ENCODE results near the gene AAMP.

AAMP gene

DNA sequence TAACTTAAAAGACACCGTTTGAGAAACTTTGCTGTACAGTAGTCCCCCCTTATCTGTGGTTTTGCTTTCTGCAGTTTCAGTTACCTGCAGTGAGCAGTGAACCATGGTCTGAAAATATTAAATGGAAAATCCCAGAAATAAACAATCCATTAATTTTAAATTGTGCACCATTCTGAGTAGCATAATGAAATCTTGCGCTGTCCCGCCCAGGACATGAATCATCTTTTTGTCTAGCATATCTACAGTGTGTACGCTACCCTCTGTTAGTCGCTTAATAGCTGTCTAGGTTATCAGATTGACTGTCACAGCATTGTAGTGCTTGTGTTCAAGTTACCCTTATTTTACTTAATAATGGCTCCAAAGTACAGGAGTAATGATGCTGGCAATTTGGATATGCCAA lies 46.9 kb downstream of the AAMP start:
- TF ChIP-seq POLR2A (IDR thresholded peaks at IDR 0.05; ENCODE audit: low read length) (no peak), GATA1 (IDR thresholded peaks at IDR 0.05; ENCODE audit: low read depth, low read length) (no peak)
- DNase-seq: no peak

DNA sequence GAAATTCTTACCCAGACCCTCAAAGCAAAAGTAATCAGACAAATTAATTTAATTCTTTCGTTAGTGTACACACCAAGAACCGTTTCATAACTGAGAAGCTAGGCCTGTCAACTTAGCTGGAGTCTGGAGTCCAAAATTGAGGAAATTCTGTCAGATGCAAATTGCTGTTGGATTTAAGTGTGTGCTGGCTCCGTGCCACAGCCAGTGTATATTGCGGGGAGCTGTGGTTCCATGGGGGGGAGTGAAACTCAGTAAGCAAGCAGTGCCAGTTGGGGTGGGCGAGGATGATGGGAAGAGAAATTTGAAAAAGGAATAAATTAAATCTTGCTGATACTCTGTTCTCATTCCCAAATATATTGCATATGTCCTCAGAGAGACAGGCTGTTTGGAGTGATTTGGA lies 48.9 kb downstream of the AAMP start:
- TF ChIP-seq POLR2A (IDR thresholded peaks at IDR 0.05; ENCODE audit: low read length) (no peak), GATA1 (IDR thresholded peaks at IDR 0.05; ENCODE audit: low read depth, low read length) (no peak)
- no peak for DNase-seq

DNA sequence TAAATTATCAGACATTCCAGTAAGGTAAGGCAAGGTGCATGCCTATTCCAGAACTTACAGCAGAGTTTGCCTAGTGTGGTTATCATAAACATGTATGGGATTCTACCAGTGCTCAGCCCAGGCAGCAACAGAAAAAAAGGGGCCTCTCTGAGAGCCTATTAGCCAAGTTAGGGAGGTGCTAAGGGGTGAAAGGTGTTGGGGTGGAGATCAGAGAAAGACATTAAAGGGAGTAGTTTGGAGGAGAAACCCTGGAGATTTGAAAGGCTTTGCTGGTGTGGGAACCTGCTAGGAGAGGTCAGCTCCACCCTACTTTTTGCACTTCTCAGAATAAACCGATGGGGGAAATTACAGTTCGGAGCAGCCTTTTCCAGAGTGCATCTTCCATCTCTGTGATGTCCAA lies 50.0 kb downstream of the AAMP start:
- no peak for TF ChIP-seq GATA1 (IDR thresholded peaks at IDR 0.05; ENCODE audit: low read depth, low read length)
- TF ChIP-seq POLR2A (IDR thresholded peaks at IDR 0.05; ENCODE audit: low read length): no peak
- DNase-seq: no peak

DNA sequence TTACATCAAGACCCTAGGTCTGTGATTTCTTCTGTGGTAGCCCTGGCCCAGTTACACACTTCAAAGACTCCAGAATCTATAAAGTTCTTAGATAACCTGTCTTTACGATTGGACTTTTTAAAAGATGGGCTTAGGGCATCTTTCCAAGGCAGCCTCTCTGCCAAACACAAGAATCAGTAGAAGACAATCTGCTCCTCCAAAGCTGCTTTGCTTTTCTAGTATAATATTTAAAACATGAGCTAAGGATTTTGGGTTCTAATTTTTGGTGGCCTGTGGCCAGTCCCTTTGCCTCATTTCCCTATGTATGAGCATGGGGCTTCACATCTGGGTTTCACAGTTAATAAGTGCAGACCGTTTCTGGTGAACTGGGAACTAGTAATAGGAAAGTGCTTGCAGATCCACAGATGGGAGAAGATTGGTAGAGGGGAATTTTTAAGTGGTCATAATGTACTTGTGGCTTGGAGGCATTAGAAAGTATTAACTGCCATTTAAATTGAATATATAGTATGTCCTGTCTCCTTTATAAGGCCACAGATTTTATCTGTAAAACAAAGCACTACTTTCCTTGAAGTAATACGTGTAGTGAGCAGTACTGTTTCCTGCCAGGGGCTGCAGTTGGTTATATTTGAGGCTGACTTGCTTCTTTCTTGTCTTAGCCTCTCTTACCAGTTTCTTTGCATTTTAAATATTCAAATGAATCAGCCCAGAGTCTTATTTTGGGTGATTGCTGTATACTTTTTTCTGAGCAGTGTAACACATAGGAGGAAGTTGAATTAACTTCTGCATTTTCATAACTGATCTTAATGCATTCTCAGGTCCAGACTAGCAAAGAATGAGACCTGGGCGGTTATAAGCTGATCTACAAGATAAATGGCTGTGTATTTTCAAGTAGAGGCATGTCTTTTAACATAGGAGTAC lies 51.4 kb downstream of the AAMP start:
- DNase-seq: peak in 1 of 2 experiments; percentile 31
- TF ChIP-seq POLR2A (IDR thresholded peaks at IDR 0.05; ENCODE audit: low read length) (no peak), GATA1 (IDR thresholded peaks at IDR 0.05; ENCODE audit: low read depth, low read length) (no peak)

DNA sequence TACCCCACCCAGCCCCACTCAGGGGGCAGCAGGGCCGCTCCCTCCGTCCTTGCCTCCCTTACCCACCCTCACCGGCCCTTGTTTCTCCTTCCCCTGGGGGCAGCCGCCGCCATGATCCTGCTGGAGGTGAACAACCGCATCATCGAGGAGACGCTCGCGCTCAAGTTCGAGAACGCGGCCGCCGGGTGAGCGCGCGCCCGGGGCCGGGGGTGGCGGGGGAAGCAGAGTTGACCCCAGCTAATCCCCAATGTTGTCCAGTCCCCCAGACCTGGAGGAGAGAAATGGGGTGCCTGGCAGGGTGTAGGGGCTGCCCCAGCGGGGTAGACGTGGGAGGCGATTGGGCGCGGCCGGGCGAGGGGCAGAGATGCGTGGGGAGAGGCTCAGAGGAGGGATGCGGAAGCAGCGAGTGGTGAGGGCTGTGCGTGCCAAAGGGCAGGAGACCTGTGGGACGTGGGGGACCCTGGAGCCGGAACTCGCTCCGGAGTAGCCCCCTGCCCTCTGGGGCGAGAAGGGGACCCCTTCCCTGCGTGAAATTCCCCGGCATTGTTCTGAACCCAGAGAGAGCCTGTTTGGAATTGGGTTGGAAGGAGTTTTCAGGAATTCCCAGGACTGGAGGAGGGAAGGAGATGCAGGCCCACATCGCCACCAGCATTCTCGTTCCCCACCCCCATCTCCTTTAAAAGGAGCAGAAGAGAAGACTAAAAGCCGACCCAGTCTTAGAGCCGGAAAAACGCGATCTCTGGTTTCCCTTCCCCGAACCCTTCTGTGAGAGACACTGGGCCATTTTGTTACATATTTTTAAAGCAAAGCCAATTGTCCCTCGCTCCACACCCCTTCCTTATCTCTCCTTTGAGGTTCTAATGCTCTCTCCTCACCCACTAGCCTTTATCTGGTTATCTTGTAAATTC lies 52.3 kb downstream of the AAMP start:
- TF ChIP-seq GATA1 (IDR thresholded peaks at IDR 0.05; ENCODE audit: low read depth, low read length) (no peak), POLR2A (IDR thresholded peaks at IDR 0.05; ENCODE audit: low read length) (no peak)
- DNase-seq: peak; percentile 57 to 68

DNA sequence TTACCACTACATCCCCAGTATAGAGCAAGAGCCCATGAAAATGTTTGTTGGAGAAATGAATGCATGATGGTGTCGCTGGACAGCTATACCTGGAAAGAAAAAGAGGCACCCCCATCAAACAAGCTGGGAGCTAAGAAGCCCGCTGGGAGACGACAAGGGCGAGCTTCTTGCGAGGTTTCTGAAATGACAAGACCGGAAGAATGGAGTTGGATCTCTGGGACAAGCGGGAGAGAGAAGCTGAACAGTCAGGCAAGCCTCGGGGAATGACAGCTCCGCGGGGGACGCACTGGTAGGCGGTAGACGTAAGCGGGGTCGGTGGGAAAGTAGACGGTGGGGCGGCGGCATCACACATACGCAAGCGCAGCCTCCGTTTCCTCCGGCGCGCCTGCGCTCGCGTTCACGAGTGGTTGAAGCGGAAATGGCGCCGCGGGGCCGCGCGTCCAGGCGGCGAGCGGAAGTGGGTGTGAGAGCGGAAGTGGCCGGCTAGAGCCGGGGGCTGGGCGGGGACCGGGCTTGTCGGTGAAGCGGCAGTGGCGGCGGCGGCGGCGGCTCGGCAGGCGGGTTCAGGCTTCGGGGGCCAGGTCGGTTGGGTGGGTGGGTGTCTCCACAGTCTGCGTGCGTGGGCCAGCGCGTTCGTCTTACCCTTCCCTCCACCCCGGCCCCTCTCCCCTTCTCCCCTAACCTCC lies 53.1 kb downstream of the AAMP start, which contains the start of gene ARPC2:
Gene ARPC2, plus strand, starts transcription at position 516 of the 686 bp plus-strand sequence. CDS start 282 bp downstream, outside the sequence.
- TF ChIP-seq POLR2A (IDR thresholded peaks at IDR 0.05; ENCODE audit: low read length) (peak; percentile 95), GATA1 (IDR thresholded peaks at IDR 0.05; ENCODE audit: low read depth, low read length) (no peak)
- DNase-seq: peak; percentile 92 to 95

DNA sequence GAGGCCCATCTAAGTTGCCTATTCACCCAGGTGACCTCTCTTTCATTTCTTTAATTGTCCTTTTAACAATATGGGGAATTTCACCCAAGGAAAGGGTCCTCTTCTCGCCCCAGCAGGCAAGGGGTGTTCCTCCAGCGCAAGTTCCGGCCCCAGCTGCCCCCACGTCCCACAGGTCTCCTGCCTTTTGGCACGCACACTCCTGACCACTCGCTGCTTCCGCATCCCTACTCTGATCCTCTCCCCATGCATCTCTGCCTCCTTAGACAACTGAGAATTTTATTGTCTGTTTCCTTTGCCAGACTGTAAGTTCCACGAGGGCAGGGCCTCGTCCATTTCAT lies 53.6 kb downstream of the AAMP start:
- DNase-seq: no peak
- no peak for TF ChIP-seq GATA1 (IDR thresholded peaks at IDR 0.05; ENCODE audit: low read depth, low read length)
- no peak for TF ChIP-seq POLR2A (IDR thresholded peaks at IDR 0.05; ENCODE audit: low read length)

Measured in erythroblast (primary cell).